Stimulated activated CD8-positive, alpha-beta memory T cell treated with anti-CD3 and anti-CD28 coated beads, Interleukin-12 subunit alpha, Interleukin-12 subunit beta, amount 100 ng/mL, for 24 hours (primary cell): Measurements from ENCODE around the gene ZNF91.
"Not testable (repeated sequence)": the region's sequence is repeated elsewhere in the genome, so short reads cannot be mapped to it uniquely, and the experiment has no call there.

ENCODE experiments used
- DNase-seq: peaks from one replicate; pipeline ENCODE4 v3.0.0-alpha.2; 2020; ENCODE audit errors: extremely low read depth

ZNF91 gene

DNA sequence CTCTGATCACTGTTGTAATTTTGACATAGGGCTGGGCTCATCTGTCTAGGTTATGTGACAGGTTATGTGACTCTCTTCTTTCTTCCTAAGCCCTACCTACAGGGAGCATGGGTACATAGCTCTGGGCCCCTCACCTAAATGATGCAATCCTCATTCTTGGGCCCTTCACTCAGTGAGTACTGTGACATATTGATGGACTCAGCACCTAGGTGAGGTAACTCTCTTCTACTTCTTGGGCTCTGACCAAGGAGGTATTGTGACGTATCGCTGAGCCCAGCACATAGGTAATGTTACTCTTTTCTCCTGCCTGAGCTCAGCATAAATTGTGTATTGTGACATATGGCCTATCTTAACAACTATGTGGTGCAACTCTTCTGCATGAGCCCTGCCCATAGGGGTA, 76.3 kb downstream of the ZNF91 start:
- DNase-seq: not testable (repeated sequence)

DNA sequence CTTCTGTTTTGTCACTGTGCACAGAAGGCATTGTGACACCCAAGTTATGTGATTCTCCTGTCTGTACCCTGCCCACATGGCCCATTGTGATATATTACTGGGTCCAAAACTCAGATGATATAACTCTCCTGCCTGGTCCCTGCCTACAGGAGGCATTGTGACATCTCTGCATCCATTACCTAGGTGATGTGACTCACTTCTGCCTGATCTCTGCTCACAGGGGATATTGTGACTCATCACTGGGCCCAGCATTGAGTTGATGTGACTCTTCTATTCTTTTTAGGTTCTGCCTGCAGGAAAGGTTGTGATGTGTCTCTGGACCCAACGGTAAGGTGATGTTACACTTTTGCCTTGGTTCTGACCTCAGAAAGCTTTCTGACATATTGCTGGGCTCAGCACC, 77.1 kb downstream of the ZNF91 start:
- DNase-seq: no peak

DNA sequence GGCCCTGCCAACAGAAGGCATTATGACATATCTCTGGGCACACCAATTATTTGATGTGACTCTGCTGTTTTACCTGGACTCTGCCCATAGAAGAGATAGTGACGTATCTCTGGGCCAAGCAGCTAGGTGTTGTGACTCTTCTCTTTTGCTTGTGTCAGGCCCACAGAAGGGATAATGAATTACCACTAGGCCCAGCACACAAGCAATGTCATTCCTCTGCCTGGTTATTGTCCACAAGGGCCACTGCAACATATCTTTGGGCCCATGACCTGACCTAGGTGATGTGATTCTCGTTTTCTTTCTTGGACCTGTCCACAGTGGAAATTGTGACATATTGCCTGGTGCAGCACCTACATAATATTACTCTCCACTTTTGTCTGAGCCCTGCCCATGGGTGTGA, 80.0 kb downstream of the ZNF91 start:
- no peak for DNase-seq

DNA sequence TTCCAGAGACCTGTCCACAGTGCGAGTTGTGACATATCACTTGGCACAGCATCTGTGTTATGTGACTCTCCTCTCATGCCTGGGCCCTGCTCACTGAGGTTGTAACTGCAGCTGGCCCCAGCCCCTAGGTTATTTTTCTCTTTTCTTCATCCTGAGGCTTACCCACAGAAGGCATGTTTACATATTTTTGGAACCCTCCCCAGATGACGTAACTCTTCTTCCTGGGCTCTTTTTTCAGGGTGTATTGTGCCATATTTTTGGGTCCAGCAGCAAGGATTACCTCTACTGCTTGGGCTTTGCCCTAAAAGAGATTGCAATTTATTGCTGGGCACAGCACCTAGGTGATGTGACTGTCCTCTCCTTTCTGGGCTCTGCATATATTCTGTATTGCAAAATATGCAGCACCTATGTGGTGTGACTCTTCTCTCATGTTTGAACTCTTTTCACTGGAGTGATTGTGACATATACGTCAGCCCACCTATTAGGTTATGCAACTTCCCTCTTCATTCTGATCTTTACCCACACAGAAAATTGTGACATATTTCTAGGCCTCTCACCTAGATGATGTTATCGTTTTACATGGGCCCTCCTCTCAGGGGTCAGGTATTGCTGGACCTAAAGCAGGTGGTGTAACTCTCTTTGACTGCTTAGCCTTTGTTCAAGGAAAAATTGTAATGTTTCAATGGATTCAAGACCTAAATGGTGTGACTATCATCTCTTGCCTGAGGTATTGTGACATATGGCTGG, 80.6 kb downstream of the ZNF91 start:
- no peak for DNase-seq

DNA sequence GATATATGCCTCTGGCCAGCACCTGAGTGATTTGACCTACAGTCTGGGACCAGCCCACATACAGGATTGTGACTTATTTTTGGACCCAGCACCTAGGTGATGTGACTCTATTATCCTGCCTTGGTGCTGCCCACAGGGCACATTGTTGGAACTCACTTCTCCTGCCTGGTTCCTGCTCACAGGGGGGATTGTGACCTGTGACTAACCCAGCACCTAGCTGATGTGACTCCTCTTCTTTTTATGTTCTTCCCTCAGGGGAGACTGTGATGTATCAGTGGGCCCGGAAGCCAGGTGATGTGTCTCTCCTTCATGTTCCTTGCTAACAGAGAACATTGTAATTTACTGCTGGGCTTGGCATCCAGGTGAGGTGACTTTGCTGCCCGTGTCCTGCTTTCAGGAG, 82.1 kb downstream of the ZNF91 start:
- no peak for DNase-seq

DNA sequence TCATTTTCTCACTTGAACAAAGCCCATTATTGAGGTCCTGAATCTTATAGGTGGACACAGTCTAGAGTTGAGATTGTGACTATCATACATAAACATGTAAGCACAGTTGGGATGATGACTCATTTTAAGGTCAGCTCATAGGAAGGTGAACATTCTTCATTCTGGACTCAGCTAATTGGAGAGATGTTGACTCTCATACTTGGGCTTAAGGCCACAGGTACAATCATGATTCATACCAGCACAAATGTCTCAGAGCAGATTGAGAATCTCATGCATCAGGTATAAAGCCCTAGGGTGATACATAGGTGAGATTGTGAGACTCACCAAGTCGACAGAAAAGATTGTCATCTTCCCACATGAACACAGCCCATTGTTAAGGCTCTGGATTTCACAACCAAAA, 82.8 kb downstream of the ZNF91 start:
- DNase-seq: no peak

DNA sequence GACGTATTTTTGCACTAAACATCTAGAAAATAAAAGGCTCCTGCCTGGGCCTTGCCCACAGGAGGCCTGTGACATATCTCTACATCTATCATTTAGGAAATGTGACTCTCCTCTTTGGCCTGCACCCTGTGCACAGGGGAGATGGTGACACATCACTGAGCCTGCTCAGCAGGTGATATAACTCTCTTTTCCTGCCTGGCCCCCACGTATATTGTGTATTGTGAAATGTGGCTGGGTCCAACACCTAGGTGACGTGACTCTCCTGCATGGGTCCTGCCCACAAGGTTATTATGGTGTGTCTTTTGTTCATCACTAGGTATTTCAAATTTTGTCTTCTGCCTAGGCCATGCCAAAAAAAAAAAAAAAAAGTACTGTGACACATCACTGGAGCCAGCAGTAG, 83.7 kb downstream of the ZNF91 start:
- DNase-seq: no peak

DNA sequence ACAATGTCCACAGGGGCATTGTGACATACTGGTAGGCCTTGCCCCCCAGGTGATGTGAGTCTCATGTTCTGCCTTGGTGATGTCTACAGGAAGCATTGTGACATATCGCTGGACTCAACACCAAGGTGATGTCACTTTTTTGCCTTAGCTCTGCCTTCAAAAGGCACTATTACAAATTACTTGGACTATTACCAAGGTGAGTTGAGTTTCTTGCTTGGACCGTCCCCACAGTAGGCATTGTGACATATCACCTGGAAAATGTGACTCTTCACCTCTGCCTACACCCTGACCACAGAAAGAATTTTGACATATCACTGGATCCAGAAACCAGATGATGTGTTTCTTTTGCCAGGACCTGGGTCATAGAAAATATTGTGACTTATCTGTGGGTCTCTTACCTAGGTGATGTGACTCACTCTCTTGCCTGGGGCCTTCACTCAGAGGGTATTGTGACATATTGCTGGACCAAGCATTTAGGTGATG, 84.5 kb downstream of the ZNF91 start:
- no peak for DNase-seq

DNA sequence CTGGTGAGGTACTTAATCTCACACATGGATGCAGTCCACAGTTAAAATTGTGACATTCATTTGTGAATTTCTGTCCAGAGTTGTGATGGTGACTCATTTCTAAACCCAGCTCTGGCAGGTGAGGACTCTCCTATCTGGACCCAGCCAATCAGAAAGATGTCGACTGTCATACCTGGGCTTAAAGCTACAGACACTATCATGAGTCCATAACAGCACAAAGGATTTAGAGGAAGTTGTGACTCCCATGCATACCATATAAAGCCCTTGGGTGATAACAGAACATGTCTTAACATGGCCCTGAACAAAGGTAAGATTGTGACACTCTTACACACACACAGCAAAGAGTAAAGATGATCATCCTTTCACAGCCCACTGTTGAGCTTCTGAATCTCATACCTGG, 85.3 kb downstream of the ZNF91 start:
- DNase-seq: no peak

DNA sequence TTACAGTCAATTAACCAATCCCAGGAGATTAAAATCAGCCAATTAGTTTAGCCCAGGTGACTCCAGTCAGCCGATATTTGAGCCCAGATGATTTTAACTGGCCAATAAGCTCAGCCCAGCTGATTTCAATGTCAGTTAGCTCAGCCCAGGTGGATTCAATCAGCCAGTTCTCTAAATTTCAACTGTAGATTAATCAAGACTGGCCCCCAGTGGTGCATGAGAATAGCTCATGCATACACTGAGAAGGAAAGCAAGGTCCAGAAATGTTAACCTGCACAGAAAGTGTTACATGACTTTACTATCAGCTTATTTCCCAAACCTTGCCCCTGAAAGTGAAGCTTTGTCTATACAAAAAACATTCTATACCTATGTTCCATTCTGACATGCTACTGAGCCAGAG, 89.7 kb downstream of the ZNF91 start:
- DNase-seq: no peak

DNA sequence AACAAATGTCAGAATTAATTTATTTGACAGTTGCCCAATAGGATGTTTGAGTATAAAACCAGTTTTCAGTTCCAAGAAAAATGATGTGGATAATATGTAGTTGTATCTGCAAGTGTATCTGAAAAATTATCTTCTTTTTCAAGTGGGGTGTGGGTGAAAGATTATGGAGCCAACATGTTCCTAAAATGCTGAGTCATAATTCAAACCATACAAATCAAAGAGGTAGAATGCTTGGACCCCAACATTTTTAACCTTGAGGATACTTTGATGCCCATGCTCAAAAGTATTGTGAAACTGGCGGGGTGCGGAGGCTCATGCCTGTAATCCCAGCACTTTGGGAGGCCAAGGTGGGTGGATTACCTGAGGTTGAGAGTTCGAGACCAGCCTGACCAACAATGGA, 91.0 kb downstream of the ZNF91 start:
- DNase-seq: no peak

DNA sequence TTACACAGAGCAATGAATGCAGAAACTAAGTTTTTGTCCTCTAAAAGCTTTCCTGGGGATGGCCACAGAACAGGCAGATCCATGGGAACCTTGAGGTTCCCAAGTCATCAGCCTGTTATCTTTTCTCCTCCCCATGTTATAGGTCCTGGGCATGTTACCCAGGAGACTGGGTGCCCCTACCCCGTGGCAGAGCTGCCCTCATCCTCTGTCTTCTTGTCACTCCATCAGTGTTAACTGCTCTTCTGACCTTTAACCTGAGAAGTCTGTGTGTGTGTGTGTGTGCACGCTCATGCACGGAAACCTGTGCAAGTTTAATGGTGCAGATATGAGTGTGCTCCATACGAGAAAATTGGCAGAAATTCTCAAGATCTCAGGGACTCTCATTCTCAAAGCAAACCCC, 101.1 kb downstream of the ZNF91 start:
- DNase-seq: no peak

DNA sequence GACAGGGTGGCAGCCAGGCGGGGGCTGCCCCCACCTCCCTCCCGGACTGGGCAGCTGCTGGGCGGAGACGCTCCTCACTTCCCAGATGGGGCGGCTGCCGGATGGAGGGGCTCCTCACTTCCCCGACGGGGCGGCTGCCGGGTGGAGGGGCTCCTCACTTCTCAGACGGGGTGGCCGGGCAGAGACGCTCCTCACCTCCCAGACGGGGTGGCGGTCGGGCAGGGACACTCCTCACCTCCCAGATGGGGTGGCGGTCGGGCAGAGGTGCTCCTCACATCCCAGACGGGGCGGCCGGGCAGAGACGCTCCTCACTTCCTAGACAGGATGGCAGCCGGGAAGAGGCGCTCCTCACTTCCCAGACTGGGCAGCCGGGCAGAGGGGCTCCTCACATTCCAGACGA, 105.3 kb downstream of the ZNF91 start:
- DNase-seq: not testable (repeated sequence)
